ENCODE measurements around the gene HDHD5.
A peak's percentile ranks its signal among the peaks of the same experiment; 100 is the strongest.

Gene HDHD5

GRCh38 chr22:17158568-17159503, at the start of gene HDHD5:
Gene HDHD5, minus strand, starts transcription at chr22:17159277. Its CDS starts 26 bp downstream, at chr22:17159251.
- peak; percentile 86 for DNase-seq (ENCODE audit: low read depth)

- no peak for DNase-seq (ENCODE audit: low read depth)
Measured at GRCh38 chr22:17205432-17205831, 46.4 kb upstream of the HDHD5 start.

- DNase-seq (ENCODE audit: low read depth) = peak; percentile 16
Measured at GRCh38 chr22:17201285-17201945, 42.3 kb upstream of the HDHD5 start.

GRCh38 chr22:17199003-17199731, 40.1 kb upstream of the HDHD5 start:
- peak; percentile 41 for DNase-seq (ENCODE audit: low read depth)

GRCh38 chr22:17198170-17199002, 39.3 kb upstream of the HDHD5 start:
- peak; percentile 30 for DNase-seq (ENCODE audit: low read depth)

GRCh38 chr22:17194213-17194612, 35.1 kb upstream of the HDHD5 start:
- DNase-seq (ENCODE audit: low read depth) = no peak

GRCh38 chr22:17192186-17192585, 33.1 kb upstream of the HDHD5 start:
- DNase-seq (ENCODE audit: low read depth) = no peak

GRCh38 chr22:17191163-17191784, 32.2 kb upstream of the HDHD5 start:
- peak; percentile 74 for DNase-seq (ENCODE audit: low read depth)

- no peak for DNase-seq (ENCODE audit: low read depth)
Measured at GRCh38 chr22:17190702-17191101, 31.6 kb upstream of the HDHD5 start.

- DNase-seq (ENCODE audit: low read depth) = no peak
Measured at GRCh38 chr22:17176715-17177114, 17.6 kb upstream of the HDHD5 start.

GRCh38 chr22:17172029-17172833, 13.2 kb upstream of the HDHD5 start:
- DNase-seq (ENCODE audit: low read depth) = peak; percentile 6

GRCh38 chr22:17171153-17172028, 12.3 kb upstream of the HDHD5 start:
- peak; percentile 81 for DNase-seq (ENCODE audit: low read depth)

GRCh38 chr22:17167486-17167885, 8.4 kb upstream of the HDHD5 start:
- DNase-seq (ENCODE audit: low read depth) = no peak

GRCh38 chr22:17164392-17165024, 5.4 kb upstream of the HDHD5 start:
- peak; percentile 7 for DNase-seq (ENCODE audit: low read depth)

- DNase-seq (ENCODE audit: low read depth) = no peak
Measured at GRCh38 chr22:17162731-17163130, 3.7 kb upstream of the HDHD5 start.

GRCh38 chr22:17161991-17162390, 2.9 kb upstream of the HDHD5 start:
- no peak for DNase-seq (ENCODE audit: low read depth)

- peak; percentile 35 for DNase-seq (ENCODE audit: low read depth)
Measured at GRCh38 chr22:17159504-17159951, 451 bp upstream of the HDHD5 start.

GRCh38 chr22:17158176-17158567, 905 bp downstream of the HDHD5 start:
- DNase-seq (ENCODE audit: low read depth) = no peak

GRCh38 chr22:17157714-17158113, 1.4 kb downstream of the HDHD5 start:
- no peak for DNase-seq (ENCODE audit: low read depth)
